Trophoblast cell (in vitro differentiated cells and primary cell): ENCODE measurements around the gene GPBP1L1.
A peak's percentile ranks its signal among the peaks of the same experiment; 100 is the strongest.

Source experiments
- DNase-seq, 2 donors: peaks; one replicate each; pipeline ENCODE4 v3.0.0-alpha.2; 2016
- H2AFZ ChIP-seq: 2 replicates; pipeline ENCODE4 v1.6.1; 2013; ENCODE audit warnings: low read length, moderate library complexity, mild to moderate bottlenecking; ENCODE audit not compliant: insufficient read depth, poor library complexity
- H2AK5ac ChIP-seq: 2 replicates; pipeline ENCODE4 v1.6.1; 2013; ENCODE audit warnings: mild to moderate bottlenecking, low read length
- H2BK120ac ChIP-seq: 2 replicates; pipeline ENCODE4 v1.6.1; 2013; ENCODE audit warnings: low read length, mild to moderate bottlenecking, moderate library complexity; ENCODE audit not compliant: insufficient read depth, poor library complexity
- H2BK12ac ChIP-seq: 2 replicates; pipeline ENCODE4 v1.6.1; 2013; ENCODE audit warnings: mild to moderate bottlenecking, low read length, moderate library complexity
- H2BK5ac ChIP-seq: 2 replicates; pipeline ENCODE4 v1.6.1; 2013; ENCODE audit warnings: low read length, low read depth, moderate library complexity, mild to moderate bottlenecking; ENCODE audit not compliant: poor library complexity
- H3K14ac ChIP-seq: 2 replicates; pipeline ENCODE4 v1.6.1; 2013; ENCODE audit warnings: mild to moderate bottlenecking, low read length
- H3K18ac ChIP-seq: 2 replicates; pipeline ENCODE4 v1.6.1; 2013; ENCODE audit warnings: mild to moderate bottlenecking, low read length
- H3K23ac ChIP-seq: 2 replicates; pipeline ENCODE4 v1.6.1; 2013; ENCODE audit warnings: low read length
- H3K27ac ChIP-seq: 2 replicates; pipeline ENCODE4 v1.5.1; 2013; ENCODE audit warnings: low read depth, mild to moderate bottlenecking, inconsistent platforms, low read length, moderate library complexity
- H3K27me3 ChIP-seq: 2 replicates; pipeline ENCODE4 v1.6.1; 2013; ENCODE audit warnings: inconsistent platforms, mild to moderate bottlenecking, low read length, moderate library complexity; ENCODE audit not compliant: insufficient read depth
- H3K36me3 ChIP-seq, 2 experiments: 1 replicate in 1 of 2; 2 replicates in 1 of 2; pipeline ENCODE4 v1.6.1; 2013; ENCODE audit warnings: low read length in 2 of 2, mild to moderate bottlenecking in 2 of 2, moderate library complexity in 1 of 2; ENCODE audit not compliant: insufficient read depth in 2 of 2, control insufficient read depth in 1 of 2
- H3K4ac ChIP-seq: 2 replicates; pipeline ENCODE4 v1.6.1; 2013; ENCODE audit warnings: low read depth, mild to moderate bottlenecking, low read length, moderate library complexity
- H3K4me1 ChIP-seq, 2 experiments: 1 replicate in 1 of 2; 2 replicates in 1 of 2; pipeline ENCODE4 v1.6.1; 2013; ENCODE audit warnings: low read length in 2 of 2, mild to moderate bottlenecking in 2 of 2, moderate library complexity in 1 of 2; ENCODE audit not compliant: insufficient read depth in 2 of 2, control insufficient read depth in 1 of 2
- H3K4me2 ChIP-seq: 2 replicates; pipeline ENCODE4 v1.6.1; 2013; ENCODE audit warnings: inconsistent platforms, mild to moderate bottlenecking, low read length, moderate library complexity
- H3K4me3 ChIP-seq: 2 replicates; pipeline ENCODE4 v1.5.1; 2013; ENCODE audit warnings: mild to moderate bottlenecking, low read depth, low read length, inconsistent platforms
- H3K79me1 ChIP-seq: one replicate; pipeline ENCODE4 v1.6.1; 2013; ENCODE audit warnings: low read length
- H3K79me2 ChIP-seq: 2 replicates; pipeline ENCODE4 v1.6.1; 2013; ENCODE audit warnings: low read length, mild to moderate bottlenecking; ENCODE audit not compliant: control insufficient read depth, insufficient read depth, poor library complexity
- H3K9ac ChIP-seq: 2 replicates; pipeline ENCODE4 v1.6.1; 2013; ENCODE audit warnings: mild to moderate bottlenecking, low read length
- H3K9me3 ChIP-seq: 2 replicates; pipeline ENCODE4 v1.6.1; 2013; ENCODE audit warnings: low read depth, mild to moderate bottlenecking, control low read depth, inconsistent platforms, low read length; ENCODE audit not compliant: insufficient read depth
- H4K12ac ChIP-seq: 2 replicates; pipeline ENCODE4 v1.6.1; 2013; ENCODE audit warnings: low read depth, mild to moderate bottlenecking, low read length, moderate library complexity
- H4K8ac ChIP-seq: 2 replicates; pipeline ENCODE4 v1.6.1; 2013; ENCODE audit warnings: low read depth, mild to moderate bottlenecking, low read length, moderate library complexity
- H4K91ac ChIP-seq: one replicate; pipeline ENCODE4 v1.6.1; 2013; ENCODE audit warnings: low read depth, mild to moderate bottlenecking, low read length, moderate library complexity
- WGBS: extraction: QIAGEN DNeasy Blood & Tissue Kit; methylation state at CpG from one replicate; pipeline ENCODE4 v1.1.7; 2013; ENCODE audit warnings: missing lambda C conversion rate; ENCODE audit not compliant: insufficient read length, insufficient coverage; ENCODE audit errors: extremely low coverage; 5-methylcytosine and 5-hydroxymethylcytosine counted together

GPBP1L1 gene

GRCh38 chr1:45612941-45613579 lies 73.3 kb downstream of the GPBP1L1 start:
- WGBS, result no CpG with 5 or more reads among the region's 8 CpGs
- Histone ChIP-seq H2BK5ac (no peak overlapping the region), H2BK12ac (no peak overlapping the region), H3K14ac (no peak overlapping the region), H4K12ac (no peak overlapping the region), H3K9me3 (no peaks in the 10 kb centered on the region), H3K36me3 (peaks cover 30 to 51% of the 10 kb centered on the region in 2 experiments), H3K4me1 (no peaks in the 10 kb centered on the region), H2BK120ac (no peak overlapping the region), H2AK5ac (no peak overlapping the region), H3K23ac (no peak overlapping the region), H3K79me2 (no peaks in the 10 kb centered on the region), H3K4ac (no peak overlapping the region), H3K4me2 (no peak overlapping the region), H4K8ac (no peak overlapping the region), H3K4me3 (no peak overlapping the region), H3K79me1 (no peaks in the 10 kb centered on the region), H3K18ac (no peak overlapping the region), H3K9ac (no peak overlapping the region), H4K91ac (no peak overlapping the region), H2AFZ (no peak overlapping the region), H3K27me3 (no peaks in the 10 kb centered on the region), H3K27ac (no peak overlapping the region)
- DNase-seq, result peak in 1 of 2 donors; percentile 66

- Histone ChIP-seq H3K79me1 (no peaks in the 10 kb centered on the region), H3K27ac (no peak overlapping the region), H2BK120ac (no peak overlapping the region), H3K23ac (no peak overlapping the region), H3K79me2 (no peaks in the 10 kb centered on the region), H2AFZ (no peak overlapping the region), H3K9ac (no peak overlapping the region), H2BK5ac (no peak overlapping the region), H3K4me2 (no peak overlapping the region), H4K8ac (no peak overlapping the region), H3K4me3 (no peak overlapping the region), H2AK5ac (no peak overlapping the region), H3K4me1 (peaks cover 0 to 2% of the 10 kb centered on the region in 2 experiments), H3K36me3 (peaks cover 21 to 42% of the 10 kb centered on the region in 2 experiments), H4K91ac (no peak overlapping the region), H3K18ac (no peak overlapping the region), H3K27me3 (no peaks in the 10 kb centered on the region), H3K9me3 (no peaks in the 10 kb centered on the region), H4K12ac (no peak overlapping the region), H2BK12ac (no peak overlapping the region), H3K14ac (no peak overlapping the region), H3K4ac (no peak overlapping the region)
- DNase-seq, result no peak
- no CpG with 5 or more reads among the region's 10 CpGs for WGBS
Measured at GRCh38 chr1:45610589-45611226, 75.6 kb downstream of the GPBP1L1 start.

- WGBS, result no CpG with 5 or more reads among the region's 5 CpGs
- Histone ChIP-seq H3K79me2 (no peaks in the 10 kb centered on the region), H2AFZ (no peak overlapping the region), H3K14ac (no peak overlapping the region), H3K36me3 (peaks cover 21 to 34% of the 10 kb centered on the region in 2 experiments), H3K4me1 (peaks cover 0 to 2% of the 10 kb centered on the region in 2 experiments), H3K4me2 (no peak overlapping the region), H3K9me3 (no peaks in the 10 kb centered on the region), H2BK120ac (no peak overlapping the region), H3K79me1 (no peaks in the 10 kb centered on the region), H3K18ac (no peak overlapping the region), H3K4me3 (no peak overlapping the region), H2AK5ac (no peak overlapping the region), H3K27ac (no peak overlapping the region), H3K4ac (no peak overlapping the region), H3K27me3 (no peaks in the 10 kb centered on the region), H2BK12ac (no peak overlapping the region), H3K23ac (no peak overlapping the region), H4K8ac (no peak overlapping the region), H2BK5ac (no peak overlapping the region), H4K12ac (no peak overlapping the region), H3K9ac (no peak overlapping the region), H4K91ac (no peak overlapping the region)
- no peak for DNase-seq
Measured at GRCh38 chr1:45608175-45609156, 77.9 kb downstream of the GPBP1L1 start.

- WGBS, result no CpG with 5 or more reads among the region's 6 CpGs
- Histone ChIP-seq H3K4me1 (peaks cover 0 to 2% of the 10 kb centered on the region in 2 experiments), H3K4ac (no peak overlapping the region), H3K27ac (no peak overlapping the region), H2BK5ac (no peak overlapping the region), H3K9me3 (no peaks in the 10 kb centered on the region), H3K9ac (no peak overlapping the region), H3K18ac (no peak overlapping the region), H3K79me1 (no peaks in the 10 kb centered on the region), H3K4me3 (no peak overlapping the region), H3K4me2 (no peak overlapping the region), H4K12ac (no peak overlapping the region), H4K91ac (no peak overlapping the region), H3K14ac (no peak overlapping the region), H3K23ac (no peak overlapping the region), H4K8ac (no peak overlapping the region), H2BK120ac (no peak overlapping the region), H3K27me3 (no peaks in the 10 kb centered on the region), H2AK5ac (no peak overlapping the region), H3K79me2 (no peaks in the 10 kb centered on the region), H3K36me3 (peaks cover 20 to 33% of the 10 kb centered on the region in 2 experiments), H2AFZ (no peak overlapping the region), H2BK12ac (no peak overlapping the region)
- peak in 1 of 2 donors; percentile 47 for DNase-seq
Measured at GRCh38 chr1:45607404-45608074, 78.8 kb downstream of the GPBP1L1 start.
